T-helper 17 cell (primary cell): ENCODE data around the gene MAP4K3. TPM values are rescaled to one million over a fixed set of nuclear protein-coding genes. Genes with fewer than 3 reads are reported as not detected.

Experiments
- ATAC-seq: fragments of 150-1000 bp; cut with Tn5 transposase; 2 replicates; pipeline ENCODE4 v1.10.0; 2021; ENCODE audit warnings: mild to moderate bottlenecking, moderate library complexity
- DNase-seq, 3 donors: peaks; one replicate each; pipeline versions ENCODE4 v3.0.0 to v3.0.0-alpha.2; 2020 to 2021
- H3K9me3 ChIP-seq: one replicate; pipeline ENCODE4 v1.7.0; 2013; ENCODE audit warnings: low read length, mild to moderate bottlenecking; ENCODE audit not compliant: control insufficient read depth, poor library complexity, severe bottlenecking
- H3K27ac Mint-ChIP-seq: one replicate; pipeline ENCODE4 v1.8.0; 2022; ENCODE audit warnings: mild to moderate bottlenecking, moderate library complexity, mixed read lengths
- H3K27me3 Mint-ChIP-seq: one replicate; pipeline ENCODE4 v1.8.0; 2022; ENCODE audit warnings: mixed read lengths
- H3K36me3 Mint-ChIP-seq: one replicate; pipeline ENCODE4 v1.8.0; 2022; ENCODE audit warnings: low read depth, mixed read lengths
- H3K4me1 Mint-ChIP-seq: one replicate; pipeline ENCODE4 v1.8.0; 2022; ENCODE audit warnings: mild to moderate bottlenecking, mixed read lengths
- H3K4me3 Mint-ChIP-seq: one replicate; pipeline ENCODE4 v1.8.0; 2022; ENCODE audit warnings: mild to moderate bottlenecking, moderate library complexity, mixed read lengths
- total RNA-seq, 4 donors: library from RNA in 2 of 4; stranded (reverse) in 2 of 4; gene quantifications; one replicate each; pipeline ENCODE4 v1.2.3 and lab custom pipeline; 2022 to 2026

MAP4K3 gene
- total RNA-seq, 2 donors from 2014 or later: 18.8 to 19.7 TPM

- Mint-ChIP-seq H3K36me3 (no peaks in the 10 kb centered on the region), H3K27ac (no peak overlapping the region), H3K4me1 (peaks cover 39% of the 10 kb centered on the region), H3K27me3 (no peaks in the 10 kb centered on the region), H3K4me3 (no peak overlapping the region)
- no peaks in the 10 kb centered on the region for H3K9me3 ChIP-seq
- DNase-seq: no peak
- ATAC-seq: no peak
These were observed 23.9 kb downstream of the MAP4K3 start for GRCh38 chr2:39413063-39413737.

DNA sequence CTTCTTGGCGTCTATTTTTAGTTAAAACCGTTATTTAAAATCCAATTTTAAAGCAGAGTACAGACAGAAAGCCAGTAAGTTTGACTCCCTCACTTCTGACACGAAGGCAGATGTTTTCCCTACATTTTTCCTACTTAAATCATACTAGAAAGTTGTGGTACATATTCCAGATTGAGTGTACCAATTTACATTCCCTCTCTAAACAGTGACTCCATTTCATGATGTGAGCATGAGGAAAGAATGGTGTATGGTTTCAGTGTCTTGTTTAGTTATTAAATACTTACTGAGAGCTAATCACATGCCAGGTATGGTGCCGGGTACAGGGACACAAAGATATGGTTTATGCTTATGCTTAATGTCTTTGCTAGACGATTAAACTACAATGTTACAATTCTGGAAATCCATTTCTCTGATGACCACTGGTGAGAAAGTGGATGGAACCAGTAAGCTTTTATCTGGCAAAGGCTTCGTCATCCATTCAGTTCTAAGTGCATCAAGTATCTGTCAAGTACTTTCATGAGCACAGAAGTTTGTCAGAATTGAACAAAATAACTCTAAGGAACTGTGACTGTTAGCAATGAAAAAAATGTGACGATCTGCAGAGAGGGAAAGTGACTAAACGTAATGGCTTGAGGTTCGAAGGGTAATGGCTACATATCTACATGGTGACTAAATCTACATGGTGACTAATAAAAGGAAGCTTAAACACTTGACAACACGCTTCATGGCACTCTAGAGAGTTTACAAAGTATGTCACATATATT, 25.7 kb downstream of the MAP4K3 start:
- Mint-ChIP-seq H3K36me3 (no peaks in the 10 kb centered on the region), H3K4me3 (no peak overlapping the region), H3K27me3 (no peaks in the 10 kb centered on the region), H3K27ac (no peak overlapping the region), H3K4me1 (peaks cover 42% of the 10 kb centered on the region)
- DNase-seq (no peak), ATAC-seq (no peak)
- H3K9me3 ChIP-seq: no peaks in the 10 kb centered on the region

- Mint-ChIP-seq H3K4me3 (no peak overlapping the region), H3K27me3 (no peaks in the 10 kb centered on the region), H3K27ac (peak overlapping the region; percentile 24), H3K4me1 (peaks cover 51% of the 10 kb centered on the region), H3K36me3 (no peaks in the 10 kb centered on the region)
- no peaks in the 10 kb centered on the region for H3K9me3 ChIP-seq
- ATAC-seq: no peak
- no peak for DNase-seq
These were observed 27.2 kb downstream of the MAP4K3 start for GRCh38 chr2:39409697-39410389.

GRCh38 chr2:39408351-39409136, 28.5 kb downstream of the MAP4K3 start:
- no peak overlapping the region for H3K4me3 Mint-ChIP-seq
- H3K27ac Mint-ChIP-seq: no peak overlapping the region
- H3K27me3 Mint-ChIP-seq: no peaks in the 10 kb centered on the region
- DNase-seq: no peak
- peaks cover 52% of the 10 kb centered on the region for H3K4me1 Mint-ChIP-seq
- H3K36me3 Mint-ChIP-seq: no peaks in the 10 kb centered on the region
- ATAC-seq: no peak
- H3K9me3 ChIP-seq: no peaks in the 10 kb centered on the region

GRCh38 chr2:39407516-39408296, 29.4 kb downstream of the MAP4K3 start:
- Mint-ChIP-seq H3K4me3 (no peak overlapping the region), H3K27ac (no peak overlapping the region), H3K4me1 (peaks cover 55% of the 10 kb centered on the region), H3K36me3 (no peaks in the 10 kb centered on the region), H3K27me3 (no peaks in the 10 kb centered on the region)
- ATAC-seq: no peak
- no peaks in the 10 kb centered on the region for H3K9me3 ChIP-seq
- no peak for DNase-seq

- DNase-seq (no peak), ATAC-seq (no peak)
- no peaks in the 10 kb centered on the region for H3K36me3 Mint-ChIP-seq
- H3K27ac Mint-ChIP-seq: peak overlapping the region; percentile 44
- H3K27me3 Mint-ChIP-seq: no peaks in the 10 kb centered on the region
- H3K4me3 Mint-ChIP-seq: no peak overlapping the region
- no peaks in the 10 kb centered on the region for H3K9me3 ChIP-seq
- H3K4me1 Mint-ChIP-seq: peaks cover 58% of the 10 kb centered on the region
These were observed 31.7 kb downstream of the MAP4K3 start for GRCh38 chr2:39405364-39405763.

- Mint-ChIP-seq H3K36me3 (no peaks in the 10 kb centered on the region), H3K4me3 (no peak overlapping the region), H3K27ac (peak overlapping the region; percentile 61), H3K27me3 (no peaks in the 10 kb centered on the region), H3K4me1 (peaks cover 54% of the 10 kb centered on the region)
- ATAC-seq: peak; percentile 27
- no peak for DNase-seq
- H3K9me3 ChIP-seq: no peaks in the 10 kb centered on the region
These were observed 33.8 kb downstream of the MAP4K3 start for GRCh38 chr2:39403311-39403710.

GRCh38 chr2:39401319-39401718, 35.8 kb downstream of the MAP4K3 start:
- H3K4me1 Mint-ChIP-seq: peaks cover 52% of the 10 kb centered on the region
- no peaks in the 10 kb centered on the region for H3K36me3 Mint-ChIP-seq
- no peaks in the 10 kb centered on the region for H3K9me3 ChIP-seq
- no peak overlapping the region for H3K4me3 Mint-ChIP-seq
- DNase-seq (no peak), ATAC-seq (no peak)
- peak overlapping the region; percentile 45 for H3K27ac Mint-ChIP-seq
- no peaks in the 10 kb centered on the region for H3K27me3 Mint-ChIP-seq

- no peak for ATAC-seq
- Mint-ChIP-seq H3K4me3 (no peak overlapping the region), H3K36me3 (no peaks in the 10 kb centered on the region), H3K4me1 (peaks cover 46% of the 10 kb centered on the region), H3K27me3 (no peaks in the 10 kb centered on the region), H3K27ac (peak overlapping the region; percentile 16)
- no peak for DNase-seq
- no peaks in the 10 kb centered on the region for H3K9me3 ChIP-seq
These were observed 37.5 kb downstream of the MAP4K3 start for GRCh38 chr2:39399570-39399969.

GRCh38 chr2:39395313-39395712, 41.8 kb downstream of the MAP4K3 start:
- Mint-ChIP-seq H3K4me3 (no peak overlapping the region), H3K36me3 (no peaks in the 10 kb centered on the region), H3K4me1 (peaks cover 23% of the 10 kb centered on the region), H3K27me3 (no peaks in the 10 kb centered on the region), H3K27ac (no peak overlapping the region)
- no peak for ATAC-seq
- DNase-seq: no peak
- no peaks in the 10 kb centered on the region for H3K9me3 ChIP-seq

- Mint-ChIP-seq H3K27ac (no peak overlapping the region), H3K4me3 (no peak overlapping the region), H3K36me3 (no peaks in the 10 kb centered on the region), H3K27me3 (no peaks in the 10 kb centered on the region), H3K4me1 (peaks cover 18% of the 10 kb centered on the region)
- H3K9me3 ChIP-seq: no peaks in the 10 kb centered on the region
- DNase-seq (no peak), ATAC-seq (no peak)
These were observed 42.5 kb downstream of the MAP4K3 start for GRCh38 chr2:39394516-39394961.

- no peaks in the 10 kb centered on the region for H3K27me3 Mint-ChIP-seq
- peaks cover 20% of the 10 kb centered on the region for H3K4me1 Mint-ChIP-seq
- DNase-seq: no peak
- H3K36me3 Mint-ChIP-seq: no peaks in the 10 kb centered on the region
- no peak for ATAC-seq
- no peak overlapping the region for H3K27ac Mint-ChIP-seq
- no peaks in the 10 kb centered on the region for H3K9me3 ChIP-seq
- no peak overlapping the region for H3K4me3 Mint-ChIP-seq
These were observed 44.4 kb downstream of the MAP4K3 start for GRCh38 chr2:39392672-39393071.
